Fibroblast of the aortic adventitia (primary cell): ENCODE measurements around the gene DBNL. TPM values are rescaled to one million over a fixed set of nuclear protein-coding genes. Genes with fewer than 3 reads are reported as not detected.

Experiments used
- DNase-seq: peaks from one replicate; pipeline ENCODE4 v3.0.0-alpha.2; 2010; ENCODE audit warnings: low read depth
- H3K4me3 ChIP-seq: 2 replicates; pipeline ENCODE4 v1.5.1; 2011; ENCODE audit warnings: low read depth, mild to moderate bottlenecking, control low read depth, low read length, moderate library complexity
- total RNA-seq: library from RNA; depleted of rRNA; stranded (reverse); fragments of >200 nt; gene quantifications from 2 replicates; pipeline ENCODE4 v1.2.3, GENCODE V29; 2012; ENCODE audit warnings: low replicate concordance
- TF ChIP-seq, protein P1 (sequence below): IDR thresholded peaks from 2 replicates; pipeline ENCODE4 v1.5.1; 2011; ENCODE audit warnings: mild to moderate bottlenecking, low read length, control low read depth, inconsistent platforms; ENCODE audit not compliant: insufficient read depth

The DBNL gene
- total RNA-seq, 1 donor: 110 TPM

- no peak overlapping the region for H3K4me3 ChIP-seq
- TF ChIP-seq, protein P1, sequence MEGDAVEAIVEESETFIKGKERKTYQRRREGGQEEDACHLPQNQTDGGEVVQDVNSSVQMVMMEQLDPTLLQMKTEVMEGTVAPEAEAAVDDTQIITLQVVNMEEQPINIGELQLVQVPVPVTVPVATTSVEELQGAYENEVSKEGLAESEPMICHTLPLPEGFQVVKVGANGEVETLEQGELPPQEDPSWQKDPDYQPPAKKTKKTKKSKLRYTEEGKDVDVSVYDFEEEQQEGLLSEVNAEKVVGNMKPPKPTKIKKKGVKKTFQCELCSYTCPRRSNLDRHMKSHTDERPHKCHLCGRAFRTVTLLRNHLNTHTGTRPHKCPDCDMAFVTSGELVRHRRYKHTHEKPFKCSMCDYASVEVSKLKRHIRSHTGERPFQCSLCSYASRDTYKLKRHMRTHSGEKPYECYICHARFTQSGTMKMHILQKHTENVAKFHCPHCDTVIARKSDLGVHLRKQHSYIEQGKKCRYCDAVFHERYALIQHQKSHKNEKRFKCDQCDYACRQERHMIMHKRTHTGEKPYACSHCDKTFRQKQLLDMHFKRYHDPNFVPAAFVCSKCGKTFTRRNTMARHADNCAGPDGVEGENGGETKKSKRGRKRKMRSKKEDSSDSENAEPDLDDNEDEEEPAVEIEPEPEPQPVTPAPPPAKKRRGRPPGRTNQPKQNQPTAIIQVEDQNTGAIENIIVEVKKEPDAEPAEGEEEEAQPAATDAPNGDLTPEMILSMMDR: no peak
- no peak for DNase-seq
Measured at GRCh38 chr7:44102846-44103565, 58.5 kb downstream of the DBNL start.

DNA sequence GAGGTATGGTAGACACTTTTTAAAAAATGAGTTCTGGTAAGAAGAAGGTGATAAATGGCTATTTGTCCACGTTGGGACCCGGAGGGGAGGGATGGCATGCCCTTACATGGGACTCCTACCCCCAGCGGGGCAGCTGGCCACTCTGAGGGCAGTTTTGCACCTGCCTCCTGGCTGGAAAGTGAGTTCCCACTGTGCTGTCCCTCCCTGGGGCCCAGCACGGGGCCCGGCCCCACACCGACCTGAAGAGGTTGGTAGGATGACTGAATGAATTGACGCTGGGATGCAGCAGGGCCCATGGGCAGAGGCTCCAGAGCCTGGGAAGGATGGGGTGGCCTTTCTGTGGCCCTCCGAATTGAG is 59.0 kb downstream of the DBNL start:
- TF ChIP-seq, protein P1: no peak
- H3K4me3 ChIP-seq: no peak overlapping the region
- no peak for DNase-seq

GRCh38 chr7:44103923-44104859 is 59.7 kb downstream of the DBNL start, which contains the start of gene AEBP1:
Gene AEBP1 (plus strand): TSS chr7:44104345. CDS start chr7:44104666, 321 bp downstream.
- TF ChIP-seq, protein P1: no peak
- peak within 1 kb of the TSS; percentile 95 for H3K4me3 ChIP-seq
- DNase-seq: peak; percentile 37

GRCh38 chr7:44104860-44105771 is 60.6 kb downstream of the DBNL start:
- TF ChIP-seq, protein P1: peak; percentile 19
- DNase-seq: peak; percentile 76
- peak overlapping the region; percentile 95 for H3K4me3 ChIP-seq

DNA sequence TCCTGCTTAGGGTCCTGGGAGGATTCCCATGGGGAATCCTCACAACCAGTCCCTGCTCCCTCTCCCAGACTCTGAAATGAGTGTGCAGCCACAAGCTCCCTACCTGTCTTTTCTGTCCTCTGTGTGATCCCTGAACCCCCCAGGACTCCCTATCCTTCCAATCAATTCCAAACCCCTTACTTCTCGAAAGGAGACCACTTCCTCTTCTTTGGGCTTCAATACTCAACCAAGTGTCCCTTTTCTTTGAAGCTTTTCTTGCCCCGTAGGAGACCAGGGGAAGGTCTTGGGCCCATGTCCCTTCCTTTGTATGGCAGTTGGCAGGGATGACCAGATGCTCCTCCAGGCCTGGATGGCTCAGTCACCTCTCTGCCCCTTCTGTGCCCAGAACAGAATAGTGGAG is 61.3 kb downstream of the DBNL start:
- H3K4me3 ChIP-seq: peak overlapping the region; percentile 95

More for the DNA sequence above, 61.3 kb downstream of the DBNL start:
- DNase-seq: no peak
- TF ChIP-seq, protein P1: no peak
